Esophagus muscularis mucosa (tissue), 3 donors: Measurements from ENCODE around the gene DDX17.

Experiments
- EP300 ChIP-seq: sonication (generic); formaldehyde crosslinking; IDR thresholded peaks from one replicate; pipeline ENCODE4 v1.6.1; 2017; ENCODE audit warnings: antibody characterized with exemption
- POLR2AphosphoS5 ChIP-seq, 2 donors: sonication (generic); formaldehyde crosslinking; IDR thresholded peaks; one replicate each; pipeline ENCODE4 v1.6.1; 2017; ENCODE audit warnings: antibody characterized with exemption in 2 of 2

DNA sequence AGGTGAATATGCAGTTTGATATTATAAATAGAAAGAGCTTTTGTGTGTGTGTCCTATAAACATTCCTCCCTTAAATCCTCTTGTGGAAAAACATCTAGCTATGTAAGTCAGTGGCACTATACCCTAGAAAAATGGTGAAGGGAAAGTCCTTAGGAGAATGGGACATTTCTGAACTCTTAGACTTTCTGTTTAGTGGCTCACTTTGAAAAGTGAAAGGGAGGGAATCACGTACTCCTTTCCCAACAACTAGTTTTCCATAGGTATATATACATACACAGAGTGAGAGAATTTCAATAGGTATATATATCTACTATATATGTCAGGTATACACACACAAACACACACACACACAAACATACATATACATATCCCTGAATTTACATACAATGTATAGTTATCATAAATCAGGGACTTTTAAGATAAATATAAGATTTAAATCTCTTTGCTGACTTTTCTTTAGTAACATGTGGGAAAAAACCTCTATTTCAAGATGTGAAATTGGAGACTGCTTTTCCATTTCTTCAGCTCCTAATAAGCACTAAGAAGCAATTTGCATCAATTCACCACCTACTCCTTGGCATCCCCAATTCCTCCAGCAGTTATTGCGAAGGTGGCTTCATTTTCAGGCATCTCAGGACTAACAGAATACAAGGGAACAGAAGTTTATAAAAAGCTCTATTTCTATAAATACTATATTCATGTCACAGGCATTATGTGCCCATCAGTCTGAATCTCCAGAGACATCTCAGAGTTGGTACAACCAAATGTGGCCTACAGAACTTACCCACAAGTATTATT is 13.5 kb upstream of the DDX17 start:
- TF ChIP-seq EP300, result no peak
- TF ChIP-seq POLR2AphosphoS5 (IDR thresholded peaks at IDR 0.05), result no peak
